GM08714 (cell line): Measurements from ENCODE around the gene CHAT.

Experiments used
- H3K4me3 ChIP-seq: fragments of 200-500 bp; sonication (Bioruptor generic); 2 replicates; pipeline ENCODE4 v1.5.1; 2014; ENCODE audit warnings: mild to moderate bottlenecking, low read length, inconsistent platforms
- ZNF274 ChIP-seq: IDR thresholded peaks from 2 replicates; pipeline ENCODE4 v1.6.1; 2012; ENCODE audit warnings: mild to moderate bottlenecking, low read depth, low read length

CHAT gene

GRCh38 chr10:49622426-49623425 lies 8.9 kb downstream of the CHAT start:
- H3K4me3 ChIP-seq: no peak overlapping the region
- no peak for TF ChIP-seq ZNF274

- no peak overlapping the region for H3K4me3 ChIP-seq
- no peak for TF ChIP-seq ZNF274
These were observed 10.8 kb downstream of the CHAT start for GRCh38 chr10:49624629-49625028.

- TF ChIP-seq ZNF274: no peak
- H3K4me3 ChIP-seq: no peak overlapping the region
These were observed 11.6 kb downstream of the CHAT start for GRCh38 chr10:49625411-49625810.

GRCh38 chr10:49627038-49627437 lies 13.2 kb downstream of the CHAT start:
- no peak overlapping the region for H3K4me3 ChIP-seq
- TF ChIP-seq ZNF274: no peak

GRCh38 chr10:49627644-49628247 lies 13.9 kb downstream of the CHAT start:
- TF ChIP-seq ZNF274: no peak
- H3K4me3 ChIP-seq: no peak overlapping the region

- TF ChIP-seq ZNF274: no peak
- H3K4me3 ChIP-seq: no peak overlapping the region
These were observed 14.8 kb downstream of the CHAT start for GRCh38 chr10:49628599-49628998.

- no peak overlapping the region for H3K4me3 ChIP-seq
These were observed 15.6 kb downstream of the CHAT start for GRCh38 chr10:49629431-49629881.

GRCh38 chr10:49631975-49632374 lies 18.1 kb downstream of the CHAT start:
- no peak for TF ChIP-seq ZNF274

More at GRCh38 chr10:49629431-49629881, 15.6 kb downstream of the CHAT start:
- no peak for TF ChIP-seq ZNF274

GRCh38 chr10:49632406-49633317 lies 18.8 kb downstream of the CHAT start:
- H3K4me3 ChIP-seq: no peak overlapping the region
- TF ChIP-seq ZNF274: no peak

More at GRCh38 chr10:49631975-49632374, 18.1 kb downstream of the CHAT start:
- H3K4me3 ChIP-seq: no peak overlapping the region

- no peak overlapping the region for H3K4me3 ChIP-seq
- no peak for TF ChIP-seq ZNF274
These were observed 19.7 kb downstream of the CHAT start for GRCh38 chr10:49633327-49634068.

- no peak overlapping the region for H3K4me3 ChIP-seq
- TF ChIP-seq ZNF274: no peak
These were observed 20.3 kb downstream of the CHAT start for GRCh38 chr10:49634069-49634660.

GRCh38 chr10:49642311-49642710 lies 28.5 kb downstream of the CHAT start:
- TF ChIP-seq ZNF274: no peak
- H3K4me3 ChIP-seq: no peak overlapping the region
